HepG2 (cell line): Measurements from ENCODE around the gene CDC25C. TPM values are rescaled to one million over a fixed set of nuclear protein-coding genes. Genes with fewer than 3 reads are reported as not detected.

Experiments used
- ATAC-seq: fragments of 200-7000 bp; cut with Tn5 transposase; 3 replicates; pipeline ENCODE4 v1.9.1; 2020; ENCODE audit warnings: mild to moderate bottlenecking, moderate library complexity
- BruUV-seq: library from RNA; stranded (reverse); fragments of 400-500 nt; replicated peaks from 2 replicates; lab custom pipeline; 2021; lab: Mats Ljungman, UMichigan
- CTCF ChIA-PET: fragments of 300-600 bp; formaldehyde crosslinking; extraction: SDS; loops from one replicate; lab custom pipeline; 2021; ENCODE audit warnings: low total read pairs, inconsistent platforms, low intra/inter-chr PET ratio; lab: Yijun Ruan, JAX
- POLR2A ChIA-PET: fragments of 350-600 bp; sonication (Branson Sonifier 250); formaldehyde crosslinking; loops from one replicate; lab custom pipeline; 2020; ENCODE audit warnings: antibody characterized with exemption, inconsistent platforms; lab: Yijun Ruan, JAX
- DNase-seq: peaks from one replicate; pipeline ENCODE4 v3.0.0-alpha.2; 2015; ENCODE audit warnings: low spot score
- FAIRE-seq: peaks from 3 replicates; lab custom pipeline; 2011; peaks lifted over from hg19 to GRCh38; lab: Jason Lieb, UNC
- H2AFZ ChIP-seq: one replicate; pipeline ENCODE4 v1.6.1; 2011; ENCODE audit warnings: low read length, inconsistent platforms
- H3K27ac ChIP-seq: fragments of 300-600 bp; 3 replicates; pipeline ENCODE4 v1.8.0; 2011; ENCODE audit warnings: mixed run types, mild to moderate bottlenecking, mixed read lengths, low read length, inconsistent platforms; ENCODE audit not compliant: insufficient read depth; ENCODE audit errors: extremely low read length
- H3K27me3 ChIP-seq, 2 experiments: fragments of 200-600 bp in 1 of 2; 2 replicates in 1 of 2; 3 replicates in 1 of 2; pipeline versions ENCODE4 v1.6.0 to v1.8.0; 2011; ENCODE audit warnings: low read length in 2 of 2, mild to moderate bottlenecking in 2 of 2, moderate library complexity in 2 of 2, inconsistent platforms in 1 of 2; ENCODE audit not compliant: insufficient read depth in 2 of 2, control insufficient read depth in 1 of 2
- H3K36me3 ChIP-seq, 2 experiments: fragments of 200-600 bp in 1 of 2; replicated peaks in 1 of 2; 2 replicates in 1 of 2; 3 replicates in 1 of 2; pipeline versions ENCODE4 v1.5.1 to v1.8.0; 2011; ENCODE audit warnings: low read length in 2 of 2, inconsistent platforms in 1 of 2; ENCODE audit not compliant: insufficient read depth in 2 of 2, control insufficient read depth in 1 of 2
- H3K4me1 ChIP-seq: 2 replicates; pipeline ENCODE4 v1.5.1; 2012; ENCODE audit warnings: low read length, inconsistent platforms; ENCODE audit not compliant: insufficient read depth
- H3K4me2 ChIP-seq: 2 replicates; pipeline ENCODE4 v1.6.0; 2011; ENCODE audit warnings: low read depth, low read length, inconsistent platforms
- H3K4me3 ChIP-seq, 3 experiments: fragments of 200-600 bp in 1 of 3; sonication (generic), shearing (Covaris generic) in 1 of 3; replicated peaks in 1 of 3; 2 replicates each; pipeline ENCODE4 v1.5.1; 2011 to 2016; ENCODE audit warnings: low read length in 3 of 3, inconsistent platforms in 2 of 3, low read depth in 2 of 3, mild to moderate bottlenecking in 2 of 3, control low read depth in 1 of 3, mixed read lengths in 1 of 3; ENCODE audit not compliant: insufficient read depth in 1 of 3
- H3K79me2 ChIP-seq: one replicate; pipeline ENCODE4 v1.6.1; 2011; ENCODE audit warnings: low read length, inconsistent platforms; ENCODE audit not compliant: insufficient read depth
- H3K9ac ChIP-seq: 2 replicates; pipeline ENCODE4 v1.6.0; 2011; ENCODE audit warnings: mild to moderate bottlenecking, low read depth, low read length, inconsistent platforms; ENCODE audit not compliant: insufficient read depth
- H3K9me3 ChIP-seq: 2 replicates; pipeline ENCODE4 v1.5.1; 2012; ENCODE audit warnings: mild to moderate bottlenecking, low read length
- H4K20me1 ChIP-seq: 2 replicates; pipeline ENCODE4 v1.6.0; 2011; ENCODE audit warnings: inconsistent platforms, mild to moderate bottlenecking, low read length, moderate library complexity; ENCODE audit not compliant: insufficient read depth
- BORCS8-MEF2B ChIP-seq: sonication (generic); formaldehyde crosslinking; IDR thresholded peaks from 2 replicates; pipeline ENCODE4 v1.8.0; 2022; ENCODE audit warnings: mild to moderate bottlenecking, missing genetic modification reagents
- CHD2 ChIP-seq: IDR thresholded peaks from 2 replicates; pipeline ENCODE4 v1.6.1; 2011; ENCODE audit warnings: low read depth, low read length, improper control_type of control experiment
- HMGXB4 ChIP-seq, 2 experiments: sonication (generic) in 1 of 2; formaldehyde crosslinking in 1 of 2; IDR thresholded peaks; 2 replicates each; pipeline versions ENCODE4 v1.4.0 to v1.6.1; 2018 to 2020; ENCODE audit warnings: missing genetic modification reagents in 2 of 2, borderline replicate concordance in 1 of 2, low read depth in 1 of 2, mild to moderate bottlenecking in 1 of 2, missing biosample characterization in 1 of 2
- ISL2 ChIP-seq: sonication (generic); formaldehyde crosslinking; IDR thresholded peaks from 2 replicates; pipeline ENCODE4 v1.5.0; 2020; ENCODE audit warnings: missing genetic modification reagents
- MED8 ChIP-seq: sonication (generic); formaldehyde crosslinking; IDR thresholded peaks from 2 replicates; pipeline ENCODE4 v1.8.1; 2023; ENCODE audit warnings: mild to moderate bottlenecking, missing genetic modification reagents; ENCODE audit not compliant: insufficient replicate concordance
- PCBP1 ChIP-seq: fragments of 200-400 bp; formaldehyde crosslinking; IDR thresholded peaks from 2 replicates; pipeline ENCODE4 v1.6.1; 2017; ENCODE audit warnings: mild to moderate bottlenecking, low read depth, low read length, borderline replicate concordance
- RBM39 ChIP-seq: fragments of 200-400 bp; formaldehyde crosslinking; IDR thresholded peaks from one replicate; pipeline ENCODE4 v1.6.1; 2018; ENCODE audit warnings: antibody characterized with exemption, mild to moderate bottlenecking, low read depth, low read length; ENCODE audit not compliant: poor library complexity, severe bottlenecking
- REXO4 ChIP-seq: sonication (generic); formaldehyde crosslinking; IDR thresholded peaks from 2 replicates; pipeline ENCODE4 v1.8.0; 2022; ENCODE audit warnings: missing genetic modification reagents, mild to moderate bottlenecking, borderline replicate concordance
- ZBTB3 ChIP-seq: sonication (generic); formaldehyde crosslinking; IDR thresholded peaks from 2 replicates; pipeline ENCODE4 v1.4.0; 2020; ENCODE audit warnings: low read depth, mild to moderate bottlenecking, moderate library complexity, missing genetic modification reagents, borderline replicate concordance
- ZNF160 ChIP-seq: sonication (generic); formaldehyde crosslinking; IDR thresholded peaks from 2 replicates; pipeline ENCODE4 v1.8.0; 2022; ENCODE audit warnings: mild to moderate bottlenecking, inconsistent platforms, missing genetic modification reagents
- ZNF224 ChIP-seq: sonication (generic); formaldehyde crosslinking; IDR thresholded peaks from 2 replicates; pipeline ENCODE4 v1.5.0; 2020; ENCODE audit warnings: mild to moderate bottlenecking, missing genetic modification reagents
- ZSCAN25 ChIP-seq: sonication (generic); formaldehyde crosslinking; IDR thresholded peaks from 2 replicates; pipeline ENCODE4 v1.8.0; 2022; ENCODE audit warnings: mild to moderate bottlenecking, missing genetic modification reagents
- ZSCAN30 ChIP-seq: sonication (generic); formaldehyde crosslinking; IDR thresholded peaks from 2 replicates; pipeline ENCODE4 v1.5.0; 2020; ENCODE audit warnings: mild to moderate bottlenecking, missing genetic modification reagents
- WGBS: methylation state at CpG from one replicate; pipeline ENCODE4 v1.1.6; 2017; ENCODE audit warnings: low lambda C conversion rate; 5-methylcytosine and 5-hydroxymethylcytosine counted together
- in situ Hi-C: cut with HindIII; loops from 2 replicates; pipeline ENCODE4 v1.10.0; 2017; ENCODE audit warnings: low pct_unique_long_range_greater_than_20kb; ENCODE audit not compliant: extremely low pct_ligation_motif_present
- intact Hi-C: fragments of 100-400 bp; cut with micrococcal nuclease; formaldehyde crosslinking; loops from one replicate; pipeline ENCODE4 v1.10.0; 2022; ENCODE audit not compliant: unreplicated experiment
- polyA plus RNA-seq, 8 experiments: library from polyadenylated mRNA; depleted of rRNA in 3 of 8; stranded (reverse) in 7 of 8; unstranded in 1 of 8; fragments of >200 nt; fragmentation: Illumina TruSeq in 4 of 8; extraction: Trizol in 4 of 8; gene quantifications; 2 replicates each; pipeline versions ENCODE4 v1.2.1 to v1.2.3, GENCODE V29; 2011 to 2016; ENCODE audit warnings: low read depth in 4 of 8, missing spikeins in 1 of 8, mixed read lengths in 1 of 8; ENCODE audit not compliant: insufficient read depth in 1 of 8
- total RNA-seq, 5 experiments: library from RNA; depleted of rRNA; stranded (reverse); fragments of >200 nt; fragmentation: Illumina TruSeq; extraction: Trizol; gene quantifications; 2 replicates each; pipeline ENCODE4 v1.2.3, GENCODE V29; 2016; ENCODE audit warnings: low read depth in 1 of 5
- TF ChIP-seq, protein P1 (sequence below): sonication (generic); formaldehyde crosslinking; IDR thresholded peaks from 2 replicates; pipeline ENCODE4 v1.8.0; 2023; ENCODE audit warnings: mild to moderate bottlenecking, missing genetic modification reagents

Gene CDC25C
- total and polyA plus RNA-seq, 2 of the 13 experiments (the other 11 are each of a cell fraction or from before 2014, with no cell fraction given), result 17.7 to 27.6 TPM

GRCh38 chr5:138353560-138354080, 22.0 kb upstream of the CDC25C start (continued):
- peak in 1 of 2 experiments; percentile 19; a peak in 1 of 4 replicates for TF ChIP-seq HMGXB4 (CRISPR knock-in tag; IDR thresholded peaks at IDR 0.05; ENCODE audit: borderline replicate concordance in 1 of 2, low read depth in 1 of 2)
- TF ChIP-seq ISL2, result no peak

DNA sequence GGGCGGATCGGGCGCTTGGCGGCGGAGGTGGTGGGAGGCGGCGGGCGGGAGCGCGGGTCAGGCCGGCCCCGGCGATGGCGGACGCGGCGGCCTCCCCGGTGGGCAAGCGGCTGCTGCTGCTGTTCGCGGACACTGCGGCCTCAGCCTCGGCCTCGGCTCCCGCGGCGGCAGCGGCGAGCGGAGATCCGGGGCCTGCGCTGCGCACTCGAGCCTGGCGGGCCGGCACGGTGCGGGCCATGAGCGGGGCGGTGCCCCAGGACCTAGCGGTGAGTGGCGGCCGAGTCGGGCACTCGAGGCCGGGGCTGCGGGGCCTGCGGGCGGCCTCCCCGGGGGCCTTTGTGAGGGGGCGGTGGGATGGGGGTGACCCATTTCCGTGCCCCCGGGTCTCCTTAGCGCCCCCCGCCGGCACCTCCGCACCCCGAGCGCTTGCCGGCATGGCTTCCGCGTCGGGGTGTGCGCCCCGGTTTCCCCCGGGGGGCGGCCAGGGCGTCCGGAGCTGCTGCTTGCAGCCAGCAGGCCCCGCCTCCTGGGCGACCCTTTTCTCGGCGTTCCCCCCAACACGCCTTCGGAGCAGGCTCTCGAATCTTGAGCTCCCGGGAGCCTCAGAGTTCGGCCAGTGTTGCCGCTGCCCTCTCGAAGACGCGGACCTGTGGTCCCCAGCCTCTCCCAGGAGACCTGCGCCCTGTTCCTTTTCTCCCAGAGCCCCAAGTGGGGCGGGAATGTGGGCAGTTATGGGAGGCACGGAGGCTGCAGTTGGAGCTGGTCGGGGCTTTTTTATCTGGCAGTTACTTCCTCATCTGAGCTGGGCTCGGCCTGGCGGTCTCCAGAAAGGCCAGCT, 21.3 kb upstream of the CDC25C start:
- 0 out of 5 replicates have a peak, but pooled peaks cover 0 to 6% of the 10 kb centered on the region in 2 experiments for H3K36me3 ChIP-seq
- DNase-seq (peak; percentile 26), ATAC-seq (peak; percentile 69), FAIRE-seq (no peak)
- peak overlapping the region; percentile 96 for H3K9ac ChIP-seq
- BruUV-seq, result TSS peak; percentile 57
- 0% methylated on average over 3 of the region's 88 CpGs for WGBS
- peak overlapping the region; percentile 93 to 98 (median 97) for H3K4me3 ChIP-seq
- POLR2A ChIA-PET, result interaction anchor here (0.7 to 6.2 kb wide), 8 partner anchors 13 to 190 kb away, joined by 3 to 111 read pairs (median 4); partner anchors contain the start of genes BRD8, CDC23, CDC25C and EGR1
- H3K79me2 ChIP-seq, result peaks cover 45% of the 10 kb centered on the region
- H3K9me3 ChIP-seq, result no peaks in the 10 kb centered on the region
- in situ Hi-C loops (no loop called here), intact Hi-C loops (loop anchor here (1.0 to 5.0 kb wide), 3 partner anchors 14 to 176 kb away; partner anchors contain the start of genes BRD8, FAM53C and KIF20A)
- H3K4me1 ChIP-seq, result peaks cover 20% of the 10 kb centered on the region
- H4K20me1 ChIP-seq, result peaks cover 23% of the 10 kb centered on the region
- no peak overlapping the region for H2AFZ ChIP-seq
- CTCF ChIA-PET, result interaction anchor here (0.9 to 3.2 kb wide), 3 partner anchors 15 to 129 kb away, joined by 3 to 14 read pairs (median 3); partner anchors contain the start of gene FAM53C
- peak overlapping the region; percentile 86 for H3K27ac ChIP-seq
- H3K27me3 ChIP-seq, result no peaks in the 10 kb centered on the region; a peak in 1 of 5 replicates
- peak overlapping the region; percentile 82 for H3K4me2 ChIP-seq
- TF ChIP-seq ZSCAN30 (CRISPR knock-in tag), result no peak
- TF ChIP-seq ZNF224 (CRISPR knock-in tag), result no peak
- no peak for TF ChIP-seq CHD2
- TF ChIP-seq BORCS8-MEF2B, result no peak
- TF ChIP-seq ZNF160 (CRISPR knock-in tag), result no peak
- TF ChIP-seq, protein P1, sequence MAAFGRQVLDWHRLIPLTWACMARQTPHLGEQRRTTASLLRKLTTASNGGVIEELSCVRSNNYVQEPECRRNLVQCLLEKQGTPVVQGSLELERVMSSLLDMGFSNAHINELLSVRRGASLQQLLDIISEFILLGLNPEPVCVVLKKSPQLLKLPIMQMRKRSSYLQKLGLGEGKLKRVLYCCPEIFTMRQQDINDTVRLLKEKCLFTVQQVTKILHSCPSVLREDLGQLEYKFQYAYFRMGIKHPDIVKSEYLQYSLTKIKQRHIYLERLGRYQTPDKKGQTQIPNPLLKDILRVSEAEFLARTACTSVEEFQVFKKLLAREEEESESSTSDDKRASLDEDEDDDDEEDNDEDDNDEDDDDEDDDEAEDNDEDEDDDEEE (CRISPR knock-in tag), result peak; percentile 56; the same call in 1 of the 2 replicates
- TF ChIP-seq MED8, result no peak
- no peak for TF ChIP-seq REXO4 (CRISPR knock-in tag)
- TF ChIP-seq ZSCAN25, result no peak
- no peak for TF ChIP-seq ZBTB3 (CRISPR knock-in tag)
- peak; percentile 40 for TF ChIP-seq RBM39
- no peak for TF ChIP-seq PCBP1
